Measurements from ENCODE around the gene HLTF.

The HLTF gene

GRCh38 chr3:149020839-149021252 lies 65.5 kb downstream of the HLTF start:
- Histone ChIP-seq H3K36me3 (ENCODE audit: control insufficient read depth in 2 of 2, insufficient read depth in 2 of 2, low read length in 2 of 2) (peaks cover 28 to 46% of the 10 kb centered on the region in 2 donors), H3K27ac (ENCODE audit: low read depth in 2 of 2, low read length in 2 of 2) (no peak overlapping the region)

GRCh38 chr3:149020196-149020838 lies 66.0 kb downstream of the HLTF start:
- no peak overlapping the region for H3K27ac ChIP-seq (ENCODE audit: low read depth in 2 of 2, low read length in 2 of 2)
- H3K4me1 ChIP-seq (ENCODE audit: control insufficient read depth in 2 of 2, insufficient read depth in 2 of 2, low read length in 2 of 2), result no peaks in the 10 kb centered on the region

More at GRCh38 chr3:149020839-149021252, 65.5 kb downstream of the HLTF start:
- no peak overlapping the region for H3K9ac ChIP-seq (ENCODE audit: low read depth in 1 of 2, low read length in 2 of 2)
- no peaks in the 10 kb centered on the region for H3K9me3 ChIP-seq (ENCODE audit: control insufficient read depth in 2 of 2, low read length in 2 of 2)
- no peaks in the 10 kb centered on the region for H3K4me1 ChIP-seq (ENCODE audit: control insufficient read depth in 2 of 2, insufficient read depth in 2 of 2, low read length in 2 of 2)
- no peak overlapping the region for H3K4me3 ChIP-seq (ENCODE audit: low read length in 2 of 2)
- no peaks in the 10 kb centered on the region for H3K27me3 ChIP-seq (ENCODE audit: control insufficient read depth in 2 of 2, insufficient read depth in 2 of 2, low read length in 2 of 2)

GRCh38 chr3:149019580-149019979 lies 66.8 kb downstream of the HLTF start:
- H3K9me3 ChIP-seq (ENCODE audit: control insufficient read depth in 2 of 2, low read length in 2 of 2), result no peaks in the 10 kb centered on the region
- peaks cover 21 to 36% of the 10 kb centered on the region in 2 donors for H3K36me3 ChIP-seq (ENCODE audit: control insufficient read depth in 2 of 2, insufficient read depth in 2 of 2, low read length in 2 of 2)
- no peaks in the 10 kb centered on the region for H3K4me1 ChIP-seq (ENCODE audit: control insufficient read depth in 2 of 2, insufficient read depth in 2 of 2, low read length in 2 of 2)
- no peak overlapping the region for H3K4me3 ChIP-seq (ENCODE audit: low read length in 2 of 2)
- no peaks in the 10 kb centered on the region for H3K27me3 ChIP-seq (ENCODE audit: control insufficient read depth in 2 of 2, insufficient read depth in 2 of 2, low read length in 2 of 2)
- H3K27ac ChIP-seq (ENCODE audit: low read depth in 2 of 2, low read length in 2 of 2), result no peak overlapping the region
- H3K9ac ChIP-seq (ENCODE audit: low read depth in 1 of 2, low read length in 2 of 2), result no peak overlapping the region

More at GRCh38 chr3:149020196-149020838, 66.0 kb downstream of the HLTF start:
- no peaks in the 10 kb centered on the region for H3K27me3 ChIP-seq (ENCODE audit: control insufficient read depth in 2 of 2, insufficient read depth in 2 of 2, low read length in 2 of 2)
- no peak overlapping the region for H3K4me3 ChIP-seq (ENCODE audit: low read length in 2 of 2)
- H3K9me3 ChIP-seq (ENCODE audit: control insufficient read depth in 2 of 2, low read length in 2 of 2), result no peaks in the 10 kb centered on the region
- no peak overlapping the region for H3K9ac ChIP-seq (ENCODE audit: low read depth in 1 of 2, low read length in 2 of 2)
- peaks cover 28 to 42% of the 10 kb centered on the region in 2 donors for H3K36me3 ChIP-seq (ENCODE audit: control insufficient read depth in 2 of 2, insufficient read depth in 2 of 2, low read length in 2 of 2)

- H3K9me3 ChIP-seq (ENCODE audit: control insufficient read depth in 2 of 2, low read length in 2 of 2), result no peaks in the 10 kb centered on the region
- H3K9ac ChIP-seq (ENCODE audit: low read depth in 1 of 2, low read length in 2 of 2), result no peak overlapping the region
- H3K27ac ChIP-seq (ENCODE audit: low read depth in 2 of 2, low read length in 2 of 2), result no peak overlapping the region
- no peak overlapping the region for H3K4me3 ChIP-seq (ENCODE audit: low read length in 2 of 2)
- no peaks in the 10 kb centered on the region for H3K27me3 ChIP-seq (ENCODE audit: control insufficient read depth in 2 of 2, insufficient read depth in 2 of 2, low read length in 2 of 2)
- H3K36me3 ChIP-seq (ENCODE audit: control insufficient read depth in 2 of 2, insufficient read depth in 2 of 2, low read length in 2 of 2), result peaks cover 10 to 29% of the 10 kb centered on the region in 2 donors
- H3K4me1 ChIP-seq (ENCODE audit: control insufficient read depth in 2 of 2, insufficient read depth in 2 of 2, low read length in 2 of 2), result no peaks in the 10 kb centered on the region
Observed at GRCh38 chr3:149018247-149018646, 68.1 kb downstream of the HLTF start.

- Histone ChIP-seq H3K27ac (ENCODE audit: low read depth in 2 of 2, low read length in 2 of 2) (no peak overlapping the region), H3K4me3 (ENCODE audit: low read length in 2 of 2) (no peak overlapping the region), H3K27me3 (ENCODE audit: control insufficient read depth in 2 of 2, insufficient read depth in 2 of 2, low read length in 2 of 2) (no peaks in the 10 kb centered on the region), H3K9me3 (ENCODE audit: control insufficient read depth in 2 of 2, low read length in 2 of 2) (no peaks in the 10 kb centered on the region), H3K9ac (ENCODE audit: low read depth in 1 of 2, low read length in 2 of 2) (no peak overlapping the region), H3K4me1 (ENCODE audit: control insufficient read depth in 2 of 2, insufficient read depth in 2 of 2, low read length in 2 of 2) (no peaks in the 10 kb centered on the region), H3K36me3 (ENCODE audit: control insufficient read depth in 2 of 2, insufficient read depth in 2 of 2, low read length in 2 of 2) (peaks cover 11 to 29% of the 10 kb centered on the region in 2 donors)
Observed at GRCh38 chr3:149016669-149017541, 69.4 kb downstream of the HLTF start.

- H3K27ac ChIP-seq (ENCODE audit: low read depth in 2 of 2, low read length in 2 of 2), result no peak overlapping the region
- no peaks in the 10 kb centered on the region for H3K9me3 ChIP-seq (ENCODE audit: control insufficient read depth in 2 of 2, low read length in 2 of 2)
- no peak overlapping the region for H3K9ac ChIP-seq (ENCODE audit: low read depth in 1 of 2, low read length in 2 of 2)
- H3K27me3 ChIP-seq (ENCODE audit: control insufficient read depth in 2 of 2, insufficient read depth in 2 of 2, low read length in 2 of 2), result no peaks in the 10 kb centered on the region
- no peaks in the 10 kb centered on the region for H3K4me1 ChIP-seq (ENCODE audit: control insufficient read depth in 2 of 2, insufficient read depth in 2 of 2, low read length in 2 of 2)
- H3K4me3 ChIP-seq (ENCODE audit: low read length in 2 of 2), result no peak overlapping the region
- H3K36me3 ChIP-seq (ENCODE audit: control insufficient read depth in 2 of 2, insufficient read depth in 2 of 2, low read length in 2 of 2), result peaks cover 14 to 28% of the 10 kb centered on the region in 2 donors
Observed at GRCh38 chr3:149016242-149016641, 70.1 kb downstream of the HLTF start.

GRCh38 chr3:149015393-149015792 lies 70.9 kb downstream of the HLTF start:
- no peak overlapping the region for H3K4me3 ChIP-seq (ENCODE audit: low read length in 2 of 2)
- no peaks in the 10 kb centered on the region for H3K4me1 ChIP-seq (ENCODE audit: control insufficient read depth in 2 of 2, insufficient read depth in 2 of 2, low read length in 2 of 2)
- no peak overlapping the region for H3K9ac ChIP-seq (ENCODE audit: low read depth in 1 of 2, low read length in 2 of 2)
- peaks cover 23 to 34% of the 10 kb centered on the region in 2 donors for H3K36me3 ChIP-seq (ENCODE audit: control insufficient read depth in 2 of 2, insufficient read depth in 2 of 2, low read length in 2 of 2)
- no peaks in the 10 kb centered on the region for H3K27me3 ChIP-seq (ENCODE audit: control insufficient read depth in 2 of 2, insufficient read depth in 2 of 2, low read length in 2 of 2)
- no peak overlapping the region for H3K27ac ChIP-seq (ENCODE audit: low read depth in 2 of 2, low read length in 2 of 2)
- no peaks in the 10 kb centered on the region for H3K9me3 ChIP-seq (ENCODE audit: control insufficient read depth in 2 of 2, low read length in 2 of 2)

- no peak overlapping the region for H3K27ac ChIP-seq (ENCODE audit: low read depth in 2 of 2, low read length in 2 of 2)
- no peaks in the 10 kb centered on the region for H3K9me3 ChIP-seq (ENCODE audit: control insufficient read depth in 2 of 2, low read length in 2 of 2)
- no peaks in the 10 kb centered on the region for H3K4me1 ChIP-seq (ENCODE audit: control insufficient read depth in 2 of 2, insufficient read depth in 2 of 2, low read length in 2 of 2)
- no peak overlapping the region for H3K9ac ChIP-seq (ENCODE audit: low read depth in 1 of 2, low read length in 2 of 2)
- H3K4me3 ChIP-seq (ENCODE audit: low read length in 2 of 2), result no peak overlapping the region
- peaks cover 31 to 37% of the 10 kb centered on the region in 2 donors for H3K36me3 ChIP-seq (ENCODE audit: control insufficient read depth in 2 of 2, insufficient read depth in 2 of 2, low read length in 2 of 2)
- H3K27me3 ChIP-seq (ENCODE audit: control insufficient read depth in 2 of 2, insufficient read depth in 2 of 2, low read length in 2 of 2), result no peaks in the 10 kb centered on the region
Observed at GRCh38 chr3:149013726-149014125, 72.6 kb downstream of the HLTF start.

- peaks cover 29 to 40% of the 10 kb centered on the region in 2 donors for H3K36me3 ChIP-seq (ENCODE audit: control insufficient read depth in 2 of 2, insufficient read depth in 2 of 2, low read length in 2 of 2)
- H3K4me3 ChIP-seq (ENCODE audit: low read length in 2 of 2), result no peak overlapping the region
- H3K27me3 ChIP-seq (ENCODE audit: control insufficient read depth in 2 of 2, insufficient read depth in 2 of 2, low read length in 2 of 2), result no peaks in the 10 kb centered on the region
- H3K9ac ChIP-seq (ENCODE audit: low read depth in 1 of 2, low read length in 2 of 2), result no peak overlapping the region
- no peak overlapping the region for H3K27ac ChIP-seq (ENCODE audit: low read depth in 2 of 2, low read length in 2 of 2)
- no peaks in the 10 kb centered on the region for H3K4me1 ChIP-seq (ENCODE audit: control insufficient read depth in 2 of 2, insufficient read depth in 2 of 2, low read length in 2 of 2)
- no peaks in the 10 kb centered on the region for H3K9me3 ChIP-seq (ENCODE audit: control insufficient read depth in 2 of 2, low read length in 2 of 2)
Observed at GRCh38 chr3:149011676-149012075, 74.7 kb downstream of the HLTF start.

GRCh38 chr3:149010966-149011365 lies 75.4 kb downstream of the HLTF start:
- H3K36me3 ChIP-seq (ENCODE audit: control insufficient read depth in 2 of 2, insufficient read depth in 2 of 2, low read length in 2 of 2), result peaks cover 28 to 37% of the 10 kb centered on the region in 2 donors
- H3K27me3 ChIP-seq (ENCODE audit: control insufficient read depth in 2 of 2, insufficient read depth in 2 of 2, low read length in 2 of 2), result no peaks in the 10 kb centered on the region
- no peak overlapping the region for H3K27ac ChIP-seq (ENCODE audit: low read depth in 2 of 2, low read length in 2 of 2)
- no peaks in the 10 kb centered on the region for H3K9me3 ChIP-seq (ENCODE audit: control insufficient read depth in 2 of 2, low read length in 2 of 2)
- H3K9ac ChIP-seq (ENCODE audit: low read depth in 1 of 2, low read length in 2 of 2), result no peak overlapping the region
- no peak overlapping the region for H3K4me3 ChIP-seq (ENCODE audit: low read length in 2 of 2)
- no peaks in the 10 kb centered on the region for H3K4me1 ChIP-seq (ENCODE audit: control insufficient read depth in 2 of 2, insufficient read depth in 2 of 2, low read length in 2 of 2)

Data from mucosa of rectum (tissue), 2 donors.